ENCODE data around the gene CDX1. TPM values are rescaled to one million over a fixed set of nuclear protein-coding genes. Genes with fewer than 3 reads are reported as not detected.

Gene CDX1
- total RNA-seq, 1 experiment from 2014 or later = 0.22 TPM

GRCh38 chr5:150177721-150178120 lies 11.1 kb downstream of the CDX1 start:
- peaks cover 63% of the 10 kb centered on the region for H3K27me3 Mint-ChIP-seq (ENCODE audit: low read depth)

More at GRCh38 chr5:150177721-150178120, 11.1 kb downstream of the CDX1 start:
- H2BK15ac ChIP-seq (ENCODE audit: low read depth, low read length) = no peak overlapping the region
- no peaks in the 10 kb centered on the region; a peak in 1 of 7 replicates for H3K36me3 Mint-ChIP-seq (ENCODE audit: insufficient read depth in 1 of 3, low read depth in 3 of 3)
- H3K9me3 Mint-ChIP-seq = no peaks in the 10 kb centered on the region; a peak in 1 of 5 replicates
- DNase-seq = no peak
- no peak overlapping the region for H2BK12ac ChIP-seq (ENCODE audit: insufficient read length, low read depth, low read length)
- H3K14ac ChIP-seq (ENCODE audit: insufficient read depth, low read length) = no peak overlapping the region
- H3K56ac ChIP-seq (ENCODE audit: insufficient read length, low read depth, low read length) = no peak overlapping the region
- H2AFZ ChIP-seq (ENCODE audit: low read length) = no peak overlapping the region
- no peak overlapping the region for H3T11ph ChIP-seq (ENCODE audit: low read length)
- WGBS (ENCODE audit: extremely low coverage, insufficient read length, low lambda C conversion rate) = no CpG with 5 or more reads among the region's 4 CpGs
- H4K8ac ChIP-seq (replicated peaks; ENCODE audit: insufficient read length, low read depth, low read length) = no peak overlapping the region
- peaks cover 7 to 13% of the 10 kb centered on the region in 2 experiments; a peak in 3 of 4 replicates for H3K4me1 Mint-ChIP-seq
- H3K9me3 ChIP-seq (ENCODE audit: control insufficient read depth, low read depth, low read length) = no peaks in the 10 kb centered on the region
- TF ChIP-seq CTCF (conservative IDR thresholded peaks at IDR 0.05) = no peak
- H2BK20ac ChIP-seq (ENCODE audit: low read depth, low read length, poor library complexity, severe bottlenecking) = no peak overlapping the region
- no peak overlapping the region for H3K23ac ChIP-seq (ENCODE audit: insufficient read length, low read depth, low read length)
- no peak overlapping the region for H3K4me3 Mint-ChIP-seq
- H4K5ac ChIP-seq (ENCODE audit: insufficient read length, low read depth, low read length) = no peak overlapping the region
- H3K27ac ChIP-seq (ENCODE audit: insufficient read length, low read depth, low read length) = no peak overlapping the region
- H2BK5ac ChIP-seq (ENCODE audit: insufficient read length, low read length) = no peak overlapping the region
- H3K9ac ChIP-seq (ENCODE audit: extremely low read depth, insufficient read length, low read length) = no peak overlapping the region
- no peak overlapping the region for H2BK120ac ChIP-seq (ENCODE audit: low read depth, low read length, poor library complexity, severe bottlenecking)
- H3K79me2 ChIP-seq (ENCODE audit: insufficient read depth, low read length) = no peaks in the 10 kb centered on the region
- no peaks in the 10 kb centered on the region for H3K4me1 ChIP-seq (ENCODE audit: insufficient read depth, low read length)
- H2AK5ac ChIP-seq (ENCODE audit: insufficient read length, low read length) = no peak overlapping the region
- H4K91ac ChIP-seq (ENCODE audit: insufficient read length, low read depth, low read length) = no peak overlapping the region
- no peaks in the 10 kb centered on the region for H3K79me1 ChIP-seq (ENCODE audit: insufficient read depth, low read depth, low read length, poor library complexity, severe bottlenecking)
- H3K4ac ChIP-seq (ENCODE audit: low read depth, low read length) = no peak overlapping the region
- no peak overlapping the region for H3K18ac ChIP-seq (ENCODE audit: insufficient read length, low read depth, low read length)
- H3K23me2 ChIP-seq (ENCODE audit: insufficient read length, low read depth, low read length, poor library complexity, severe bottlenecking) = no peaks in the 10 kb centered on the region
- no peaks in the 10 kb centered on the region for H4K20me1 ChIP-seq (ENCODE audit: control insufficient read depth, insufficient read depth, insufficient read length)
- H3K27ac Mint-ChIP-seq = no peak overlapping the region
- no peaks in the 10 kb centered on the region; the same call in 1 of the 2 replicates for H3K27me3 ChIP-seq (ENCODE audit: insufficient read depth, low read length)
- H3K4me2 ChIP-seq (ENCODE audit: insufficient read depth, insufficient read length, low read length) = no peak overlapping the region

All from H9 (cell line).